ENCODE results near the gene PCARE. TPM values are rescaled to one million over a fixed set of nuclear protein-coding genes. Genes with fewer than 3 reads are reported as not detected.

PCARE gene
- total and polyA plus RNA-seq, 3 donors from 2014 or later, result 0.06 to 1.0 (median 0.76) TPM

DNA sequence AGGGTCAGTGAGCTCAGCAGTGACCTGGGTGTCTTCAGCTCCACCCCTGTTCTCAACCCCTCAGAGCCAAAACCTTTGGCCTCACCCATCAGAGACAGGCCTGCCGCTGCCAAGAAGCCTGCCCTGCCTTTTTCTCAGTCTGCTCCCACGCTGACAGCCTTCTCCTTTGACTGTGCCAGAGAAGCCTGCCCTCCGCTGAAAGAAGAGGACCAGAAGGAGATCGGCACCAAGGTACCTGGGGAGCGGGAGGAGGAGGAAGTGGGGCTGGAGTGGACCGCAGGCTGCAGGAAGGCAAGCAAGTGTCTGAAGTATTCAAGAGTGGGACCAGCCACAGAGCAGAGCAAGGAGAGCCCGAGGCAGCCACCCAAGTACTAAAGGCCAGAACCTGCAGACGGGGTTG, 60.0 kb downstream of the PCARE start:
- H3K27ac ChIP-seq, result no peak overlapping the region

GRCh38 chr2:29013057-29013780, 61.1 kb downstream of the PCARE start:
- Histone ChIP-seq H3K36me3 (ENCODE audit: low read depth, missing control alignments) (no peaks in the 10 kb centered on the region), H3K9me3 (no peaks in the 10 kb centered on the region), H3K4me3 (no peak overlapping the region), H3K4me1 (peaks cover 44% of the 10 kb centered on the region), H3K27ac (no peak overlapping the region), H3K27me3 (no peaks in the 10 kb centered on the region)
- TF ChIP-seq POLR2A (IDR thresholded peaks at IDR 0.05), result no peak
- TF ChIP-seq, protein P1, sequence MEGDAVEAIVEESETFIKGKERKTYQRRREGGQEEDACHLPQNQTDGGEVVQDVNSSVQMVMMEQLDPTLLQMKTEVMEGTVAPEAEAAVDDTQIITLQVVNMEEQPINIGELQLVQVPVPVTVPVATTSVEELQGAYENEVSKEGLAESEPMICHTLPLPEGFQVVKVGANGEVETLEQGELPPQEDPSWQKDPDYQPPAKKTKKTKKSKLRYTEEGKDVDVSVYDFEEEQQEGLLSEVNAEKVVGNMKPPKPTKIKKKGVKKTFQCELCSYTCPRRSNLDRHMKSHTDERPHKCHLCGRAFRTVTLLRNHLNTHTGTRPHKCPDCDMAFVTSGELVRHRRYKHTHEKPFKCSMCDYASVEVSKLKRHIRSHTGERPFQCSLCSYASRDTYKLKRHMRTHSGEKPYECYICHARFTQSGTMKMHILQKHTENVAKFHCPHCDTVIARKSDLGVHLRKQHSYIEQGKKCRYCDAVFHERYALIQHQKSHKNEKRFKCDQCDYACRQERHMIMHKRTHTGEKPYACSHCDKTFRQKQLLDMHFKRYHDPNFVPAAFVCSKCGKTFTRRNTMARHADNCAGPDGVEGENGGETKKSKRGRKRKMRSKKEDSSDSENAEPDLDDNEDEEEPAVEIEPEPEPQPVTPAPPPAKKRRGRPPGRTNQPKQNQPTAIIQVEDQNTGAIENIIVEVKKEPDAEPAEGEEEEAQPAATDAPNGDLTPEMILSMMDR (IDR thresholded peaks at IDR 0.05), result no peak
- intact Hi-C loops (cut with DNase I; ENCODE audit: low total_unique reads), result no loop called here
- no peak for DNase-seq
- WGBS, 2 donors, result 87 to 91% methylated on average over 9 to 11 of the region's 11 CpGs

More for the DNA sequence above, 60.0 kb downstream of the PCARE start:
- TF ChIP-seq, protein P1 (IDR thresholded peaks at IDR 0.05), result no peak
- no peak for TF ChIP-seq POLR2A (IDR thresholded peaks at IDR 0.05)
- no peaks in the 10 kb centered on the region for H3K9me3 ChIP-seq
- peaks cover 44% of the 10 kb centered on the region for H3K4me1 ChIP-seq
- H3K36me3 ChIP-seq (ENCODE audit: low read depth, missing control alignments), result no peaks in the 10 kb centered on the region
- no peak overlapping the region for H3K4me3 ChIP-seq
- intact Hi-C loops (cut with DNase I; ENCODE audit: low total_unique reads), result no loop called here
- H3K27me3 ChIP-seq, result no peaks in the 10 kb centered on the region
- WGBS, 2 donors, result 78 to 85% methylated on average over 8 of the region's 8 CpGs
- DNase-seq, result no peak

- TF ChIP-seq, protein P1 (IDR thresholded peaks at IDR 0.05), result no peak
- no peak for TF ChIP-seq POLR2A (IDR thresholded peaks at IDR 0.05)
- no peak overlapping the region for H3K27ac ChIP-seq
- H3K27me3 ChIP-seq, result no peaks in the 10 kb centered on the region
- peaks cover 43% of the 10 kb centered on the region for H3K4me1 ChIP-seq
- intact Hi-C loops (cut with DNase I; ENCODE audit: low total_unique reads), result no loop called here
- 30 to 61% methylated on average over 6 to 9 of the region's 9 CpGs for WGBS, 2 donors
- no peak for DNase-seq
- no peaks in the 10 kb centered on the region for H3K9me3 ChIP-seq
- H3K4me3 ChIP-seq, result no peak overlapping the region
- no peaks in the 10 kb centered on the region for H3K36me3 ChIP-seq (ENCODE audit: low read depth, missing control alignments)
These were observed 62.1 kb downstream of the PCARE start for GRCh38 chr2:29012211-29012681.

Other genes with a start within 250 kb of the PCARE start
- gene TRMT61B, start 204.2 kb downstream of the PCARE start, total RNA-seq, result 10 to 100 TPM; 11.1 to 13.4 TPM
- 14.6 TPM for gene TRMT61B, start 204.2 kb downstream of the PCARE start, polyA plus RNA-seq (ENCODE audit: insufficient read depth, low read depth, low replicate concordance)
- gene WDR43, start 179.9 kb downstream of the PCARE start, total RNA-seq, result 10 to 100 TPM; 52.0 to 58.2 TPM
- gene WDR43, start 179.9 kb downstream of the PCARE start, polyA plus RNA-seq (ENCODE audit: insufficient read depth, low read depth, low replicate concordance), result 52.7 TPM
- 1 to 10 TPM; 2.1 to 3.5 TPM for gene TOGARAM2, start 93.2 kb downstream of the PCARE start, total RNA-seq
- 5.2 TPM for gene TOGARAM2, start 93.2 kb downstream of the PCARE start, polyA plus RNA-seq (ENCODE audit: insufficient read depth, low read depth, low replicate concordance)
- gene CLIP4, start 40.9 kb upstream of the PCARE start, total RNA-seq, result 10 to 100 TPM; 38.2 to 54.3 TPM
- gene CLIP4, start 40.9 kb upstream of the PCARE start, polyA plus RNA-seq (ENCODE audit: insufficient read depth, low read depth, low replicate concordance), result 43.1 TPM